Right renal cortex interstitium (tissue), 3 donors: ENCODE measurements around the gene ZDHHC4. TPM values are rescaled to one million over a fixed set of nuclear protein-coding genes. Genes with fewer than 3 reads are reported as not detected.

Experiments
- DNase-seq, 3 donors: peaks; one replicate each; pipeline ENCODE4 v3.0.0-alpha.2; 2013; ENCODE audit warnings: low read depth in 3 of 3, low spot score in 2 of 3
- polyA plus RNA-seq, 3 donors: library from polyadenylated mRNA; unstranded; fragments of 120-200 nt; gene quantifications; one replicate each; pipeline ENCODE4 v1.2.1, GENCODE V29; 2013; ENCODE audit not compliant: insufficient read length in 3 of 3

Gene ZDHHC4
- polyA plus RNA-seq, 3 donors, result 77.4 to 90.8 (median 80.5) TPM

GRCh38 chr7:6604458-6604857, 27.2 kb downstream of the ZDHHC4 start:
- no peak for DNase-seq

- DNase-seq, result no peak
These were observed 29.8 kb downstream of the ZDHHC4 start for GRCh38 chr7:6606866-6607583.

- DNase-seq, result no peak
These were observed 30.4 kb downstream of the ZDHHC4 start for GRCh38 chr7:6607651-6608051.

DNA sequence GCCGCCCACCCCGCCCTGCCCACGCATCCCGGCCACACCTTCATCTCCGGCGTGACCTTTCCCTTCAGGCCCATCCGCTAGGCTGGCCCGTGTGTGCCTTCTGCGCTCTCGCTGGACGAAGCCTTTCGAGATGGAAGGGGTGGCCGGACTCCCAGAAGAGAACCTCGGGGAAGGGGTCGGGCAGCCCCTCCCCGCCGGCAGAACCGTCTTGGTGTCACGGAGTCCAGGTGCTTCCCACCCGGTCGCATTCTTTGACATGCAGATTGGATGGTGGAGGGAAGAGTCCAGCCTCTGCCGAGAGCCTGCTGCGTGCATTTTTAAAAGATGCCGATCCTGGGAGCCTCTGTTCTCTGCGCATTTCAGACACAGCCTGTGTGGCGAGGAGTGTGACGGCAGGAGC, 30.8 kb downstream of the ZDHHC4 start:
- no peak for DNase-seq

GRCh38 chr7:6608794-6609193, 31.5 kb downstream of the ZDHHC4 start:
- DNase-seq, result no peak

DNA sequence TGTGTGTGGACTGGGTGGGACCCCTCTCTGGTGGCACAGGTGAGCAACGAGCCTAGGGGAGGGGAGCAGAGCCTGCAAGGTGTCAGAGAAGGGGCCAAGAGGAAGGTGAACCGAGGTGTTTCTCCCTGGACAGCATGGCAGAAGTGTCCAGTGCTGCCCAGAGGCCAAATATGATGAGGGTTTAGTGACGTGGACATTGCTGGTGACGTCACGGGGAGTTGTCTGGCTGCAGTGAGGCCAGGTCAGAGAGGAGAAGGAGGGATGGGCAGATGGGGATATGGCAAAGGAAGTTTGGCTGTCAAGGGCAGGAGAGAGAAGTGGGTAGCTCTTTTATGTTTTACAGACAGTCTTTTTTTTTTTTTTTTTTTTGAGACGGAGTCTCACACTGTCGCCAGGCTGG, 35.6 kb downstream of the ZDHHC4 start:
- DNase-seq, result no peak

GRCh38 chr7:6613706-6614105, 36.5 kb downstream of the ZDHHC4 start:
- no peak for DNase-seq

DNA sequence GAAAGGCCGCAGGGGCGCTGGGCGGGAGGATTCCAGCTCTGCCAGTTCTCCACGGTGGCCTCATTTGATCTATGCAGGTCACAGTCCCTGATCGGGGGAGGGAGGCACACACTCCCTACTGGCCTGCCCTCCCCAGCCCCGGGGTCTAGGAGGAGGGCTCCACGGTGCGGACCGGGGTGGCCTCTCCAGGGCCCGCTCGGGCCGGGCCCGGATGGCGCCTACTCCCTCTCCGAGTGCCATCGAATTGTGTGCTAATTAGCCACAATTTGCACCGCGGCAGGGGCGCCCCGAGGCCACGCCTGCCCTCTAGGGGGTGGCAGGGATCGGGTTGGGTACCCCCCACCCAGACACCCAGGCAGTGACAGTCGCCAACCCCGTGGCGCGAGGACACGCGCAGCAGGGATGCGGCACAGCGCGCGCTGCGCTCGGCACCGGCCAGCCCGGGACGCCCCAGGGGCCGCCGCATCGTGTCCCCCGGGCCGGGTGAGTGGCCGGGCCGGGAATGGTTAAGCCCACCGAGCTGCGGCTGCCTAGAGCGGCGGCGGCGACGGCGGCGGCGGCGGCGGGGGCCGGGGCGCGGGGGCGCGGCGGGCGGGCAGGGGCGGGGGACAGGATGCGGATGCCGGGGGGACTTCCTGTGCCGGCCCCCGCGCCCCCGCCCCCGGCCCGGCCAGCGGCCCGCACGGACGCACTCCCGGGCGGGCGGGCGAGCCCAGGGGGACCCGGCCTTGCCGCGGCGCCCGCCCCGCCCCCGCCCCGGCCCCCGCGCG, 37.9 kb downstream of the ZDHHC4 start, which contains the start of gene ZNF853:
TSS of gene ZNF853 (plus strand) at position 658 of the 770 bp plus-strand sequence. CDS start 565 bp downstream, outside the sequence.
- DNase-seq, result no peak

- DNase-seq, result no peak
These were observed 38.7 kb downstream of the ZDHHC4 start for GRCh38 chr7:6615723-6616555.

DNA sequence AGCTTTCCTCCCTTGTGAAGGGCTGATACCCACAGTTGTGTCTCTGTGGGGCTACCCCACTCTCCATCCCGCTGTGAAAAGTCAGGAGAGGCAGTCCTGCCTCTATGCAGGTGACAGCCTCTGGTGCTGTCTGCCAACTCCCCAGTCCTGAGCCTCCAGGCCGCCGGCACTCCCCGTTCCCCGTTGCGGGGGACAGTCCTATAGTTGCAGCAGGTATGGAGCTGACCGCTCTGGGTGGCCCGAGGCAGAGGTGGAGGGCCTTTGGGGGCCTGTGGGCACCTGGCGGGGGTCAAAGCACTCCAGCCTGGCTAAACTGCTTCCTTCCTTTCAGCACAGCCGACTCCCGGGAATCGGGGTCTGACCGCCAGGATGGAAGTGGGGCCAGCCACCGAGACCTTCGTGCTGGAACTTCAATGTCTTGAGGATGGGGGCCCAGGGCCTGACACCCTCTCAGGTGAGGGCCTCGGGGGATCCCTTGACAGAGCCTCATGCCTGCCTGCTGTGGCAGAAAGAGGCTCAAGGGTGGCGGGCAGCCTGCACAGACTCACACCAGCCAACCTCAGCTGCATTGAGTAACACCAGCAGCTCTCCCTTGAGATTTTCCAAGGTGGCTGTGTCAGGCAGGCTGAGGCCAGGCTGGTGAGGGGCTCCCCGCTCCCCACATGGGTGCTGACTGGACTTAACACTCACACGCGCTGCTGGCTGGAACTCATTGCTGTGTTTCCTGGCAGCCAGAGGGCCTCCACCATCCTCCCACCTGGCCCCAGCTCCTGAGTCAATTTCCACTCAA, 39.8 kb downstream of the ZDHHC4 start:
- no peak for DNase-seq

DNA sequence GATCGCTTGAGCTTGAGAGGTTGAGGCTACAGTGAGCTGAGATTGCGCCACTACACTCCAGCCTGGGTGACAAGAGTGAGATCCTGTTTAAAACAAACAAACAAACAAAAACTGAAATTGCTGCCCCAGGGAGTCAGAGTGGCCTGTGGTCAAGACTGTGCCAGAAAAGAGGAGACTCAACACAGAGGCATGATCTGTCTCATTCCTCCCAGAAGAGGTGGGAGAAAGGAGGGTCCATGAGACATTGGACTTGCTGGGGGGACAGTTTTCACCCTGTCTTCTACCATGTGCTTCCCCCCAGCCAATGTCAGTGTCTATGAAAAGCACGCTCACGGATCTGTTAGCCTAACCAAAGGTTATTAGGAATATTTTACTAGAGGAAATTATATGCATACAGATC, 41.4 kb downstream of the ZDHHC4 start:
- no peak for DNase-seq

- no peak for DNase-seq
These were observed 42.7 kb downstream of the ZDHHC4 start for GRCh38 chr7:6619961-6620360.

- no peak for DNase-seq
These were observed 44.2 kb downstream of the ZDHHC4 start for GRCh38 chr7:6621195-6622133.

- no peak for DNase-seq
These were observed 45.0 kb downstream of the ZDHHC4 start for GRCh38 chr7:6622134-6622710.

DNA sequence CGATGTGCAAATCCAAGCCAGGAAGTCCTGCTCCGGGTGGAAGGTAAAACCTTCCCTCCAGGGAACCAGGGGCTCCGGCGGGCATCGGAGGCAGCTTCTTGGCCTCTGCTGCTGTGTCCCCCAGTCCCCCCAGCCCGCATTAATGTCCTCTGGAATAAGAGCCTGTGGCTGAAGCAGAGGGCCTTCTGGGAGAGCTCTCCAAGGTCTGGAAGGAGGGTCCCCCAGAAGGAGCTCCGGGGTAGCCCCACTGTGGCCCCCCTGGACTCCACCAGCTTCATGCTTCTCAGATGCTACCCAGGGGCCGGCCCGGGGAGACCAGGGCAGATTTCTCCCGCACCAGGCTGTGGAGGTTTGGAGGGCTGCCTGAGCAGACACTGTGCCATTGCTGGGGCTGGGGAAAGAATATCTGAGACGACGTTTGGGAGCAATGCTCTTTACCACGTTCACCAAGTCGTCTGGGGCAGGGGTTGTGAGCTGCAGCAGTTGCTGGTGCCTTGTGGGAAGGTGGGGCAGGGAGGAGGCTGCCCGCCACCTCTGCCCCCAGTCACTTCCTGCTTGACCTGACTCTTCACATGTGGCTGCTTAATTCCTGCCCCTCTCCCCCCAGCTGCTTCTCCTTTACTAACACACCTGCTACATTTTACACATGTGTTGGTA, 46.5 kb downstream of the ZDHHC4 start:
- DNase-seq, result no peak

- no peak for DNase-seq
These were observed 47.0 kb downstream of the ZDHHC4 start for GRCh38 chr7:6624246-6624611.

- no peak for DNase-seq
These were observed 50.8 kb downstream of the ZDHHC4 start for GRCh38 chr7:6628045-6628444.

DNA sequence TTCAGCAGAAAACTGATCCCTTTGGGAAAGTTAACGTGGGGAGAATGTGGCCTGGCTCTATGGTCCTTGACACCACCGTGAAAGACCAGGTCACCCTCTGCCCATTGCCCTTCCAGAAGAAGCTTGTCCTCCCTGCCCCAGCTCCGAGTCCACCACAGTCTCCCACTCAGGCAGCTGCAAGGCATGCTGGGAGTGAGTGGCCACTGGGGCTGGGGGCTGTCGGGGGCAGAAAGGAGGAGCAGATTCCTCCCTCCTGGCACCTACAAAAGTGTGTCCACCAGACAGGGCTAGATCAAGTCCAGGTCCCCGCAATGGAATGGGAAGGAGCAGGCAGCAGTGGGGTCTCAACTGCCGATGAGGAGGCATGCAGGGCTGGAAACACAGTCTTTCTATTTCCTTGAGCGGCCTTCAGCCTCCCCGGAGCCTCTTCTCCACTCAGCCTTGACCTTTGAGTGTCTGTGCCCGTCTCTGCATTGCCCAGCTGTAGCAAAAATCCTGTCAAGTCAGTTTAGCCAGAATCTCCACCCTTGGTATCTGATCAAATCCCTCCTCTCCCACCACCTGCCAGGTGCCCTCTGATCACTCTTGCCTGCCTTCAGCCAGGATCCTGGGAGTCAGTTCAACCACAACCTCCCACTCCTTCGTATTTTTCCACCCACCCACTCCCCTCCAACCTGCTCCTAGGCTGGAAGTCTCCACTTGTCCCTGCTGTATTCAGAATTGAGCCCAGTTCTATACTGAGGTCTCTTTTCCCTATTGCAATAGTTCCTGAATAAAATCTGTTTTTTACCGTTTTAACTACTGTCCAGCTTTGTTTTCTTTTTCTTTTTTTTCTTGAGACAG, 53.0 kb downstream of the ZDHHC4 start:
- DNase-seq, result no peak
